Measurements from ENCODE around the gene NCKAP5L. TPM values are rescaled to one million over a fixed set of nuclear protein-coding genes. Genes with fewer than 3 reads are reported as not detected.

NCKAP5L gene
- total and polyA plus RNA-seq, 2 donors (not counting 3 experiments of a cell fraction or from before 2014, with no cell fraction given), result 17.4 to 46.1 TPM

GRCh38 chr12:49779581-49779980 is 48.6 kb downstream of the NCKAP5L start:
- no TSS peak for BruUV-seq (replicated peaks)
- CTCF ChIA-PET, result interaction anchor here (1.4 to 5.4 kb wide), 2 partner anchors 31 to 61 kb away, joined by 3 to 115 read pairs; partner anchors contain the start of gene BCDIN3D
- Histone ChIP-seq H3K9me1 (replicated peaks; ENCODE audit: control insufficient read depth, extremely low read depth, insufficient read depth, low read length) (no peaks in the 10 kb centered on the region), H3K36me3 (ENCODE audit: control insufficient read depth in 2 of 2, extremely low read depth in 1 of 2, insufficient read depth in 2 of 2, low read length in 2 of 2) (no peaks in the 10 kb centered on the region), H4K20me1 (replicated peaks; ENCODE audit: control insufficient read depth, extremely low read depth, insufficient read depth, low read length) (no peaks in the 10 kb centered on the region), H3K4me2 (ENCODE audit: insufficient read depth, low read length) (no peak overlapping the region), H3K9ac (replicated peaks; ENCODE audit: extremely low read depth, insufficient read depth, low read length) (no peak overlapping the region), H2AFZ (ENCODE audit: low read depth, low read length) (no peak overlapping the region), H3K4me1 (ENCODE audit: control insufficient read depth, extremely low read depth, insufficient read depth, low read length) (peaks cover 19% of the 10 kb centered on the region), H3K4me3 (replicated peaks in 1 of 3; ENCODE audit: insufficient read depth in 1 of 3, low read depth in 1 of 3, low read length in 3 of 3) (no peak overlapping the region), H3K27me3 (ENCODE audit: control insufficient read depth in 2 of 2, insufficient read depth in 2 of 2, low read length in 2 of 2) (peaks cover 0 to 2% of the 10 kb centered on the region in 2 experiments), H3K27ac (ENCODE audit: insufficient read depth, low read depth, low read length) (no peak overlapping the region), H3K79me2 (ENCODE audit: control insufficient read depth, insufficient read depth, low read length) (no peaks in the 10 kb centered on the region), H3K9me3 (replicated peaks; ENCODE audit: control insufficient read depth, insufficient read depth, low read length) (no peaks in the 10 kb centered on the region)
- no peak for DNase-seq (ENCODE audit: low read depth, low spot score)
- POLR2A ChIA-PET, result no interaction called here
- TF ChIP-seq POLR2AphosphoS5 (IDR thresholded peaks at IDR 0.05; ENCODE audit: insufficient read depth, low read depth, low read length), result no peak
- no peak for TF ChIP-seq GATA2 (IDR thresholded peaks at IDR 0.05; ENCODE audit: insufficient read depth, insufficient read length, low read depth, low read length)
- no peak for TF ChIP-seq CTCF (IDR thresholded peaks at IDR 0.05; ENCODE audit: extremely low read depth in 1 of 2, insufficient read depth in 1 of 2, low read depth in 1 of 2, low read length in 2 of 2)
- TF ChIP-seq POLR2A (IDR thresholded peaks at IDR 0.05; ENCODE audit: low read depth, low read length), result no peak
- no peak for TF ChIP-seq EZH2 (IDR thresholded peaks at IDR 0.05; ENCODE audit: borderline replicate concordance, low read depth, low read length, severe bottlenecking)
- no peak for TF ChIP-seq MYC (IDR thresholded peaks at IDR 0.05; ENCODE audit: low read depth, low read length)
- TF ChIP-seq FOS (IDR thresholded peaks at IDR 0.05; ENCODE audit: borderline replicate concordance, insufficient read depth, low read length), result no peak
- TF ChIP-seq MAX (IDR thresholded peaks at IDR 0.05; ENCODE audit: insufficient read depth, insufficient read length), result no peak
- no peak for TF ChIP-seq JUN (IDR thresholded peaks at IDR 0.05; ENCODE audit: borderline replicate concordance, insufficient read depth, insufficient read length, low read depth)
- intact Hi-C loops (cut with micrococcal nuclease), result loop anchor here (5.0 kb wide), 1 partner anchor 293 kb away; no protein-coding TSS in a partner anchor
- no peak for FAIRE-seq
- dilution Hi-C loops (cut with MboI; ENCODE audit: extremely low pct_ligation_motif_present, low sequenced_read_pairs), result no loop called here
